ENCODE results near the gene RAB3GAP1. TPM values are rescaled to one million over a fixed set of nuclear protein-coding genes. Genes with fewer than 3 reads are reported as not detected.

Gene RAB3GAP1
- total and polyA plus RNA-seq, 7 donors: 24.5 to 52.7 (median 38.5) TPM

GRCh38 chr2:135154962-135155361 is 102.9 kb downstream of the RAB3GAP1 start:
- Histone ChIP-seq H3K4me3 (no peak overlapping the region), H3K27me3 (ENCODE audit: insufficient read depth in 3 of 3, low read length in 2 of 3) (no peaks in the 10 kb centered on the region), H3K9me3 (no peaks in the 10 kb centered on the region), H3K27ac (no peak overlapping the region), H3K36me3 (ENCODE audit: insufficient read depth in 1 of 2, low read depth in 1 of 2) (peaks cover 11 to 100% of the 10 kb centered on the region in 2 donors), H3K4me1 (no peaks in the 10 kb centered on the region)
- ATAC-seq (no peak), DNase-seq (no peak)
- intact Hi-C loops (cut with DNase I): loop anchor here (10.0 kb wide), 2 partner anchors 590 to 610 kb away; partner anchors contain the start of gene UBXN4 (in 1 of the 2)
- TF ChIP-seq CTCF (IDR thresholded peaks at IDR 0.05): no peak

- Histone ChIP-seq H3K36me3 (ENCODE audit: insufficient read depth in 1 of 2, low read depth in 1 of 2) (peaks cover 0 to 96% of the 10 kb centered on the region in 2 donors), H3K4me3 (no peak overlapping the region), H3K4me1 (no peaks in the 10 kb centered on the region), H3K27ac (no peak overlapping the region), H3K27me3 (ENCODE audit: insufficient read depth in 3 of 3, low read length in 2 of 3) (no peaks in the 10 kb centered on the region), H3K9me3 (no peaks in the 10 kb centered on the region)
- TF ChIP-seq CTCF (IDR thresholded peaks at IDR 0.05): no peak
- ATAC-seq: no peak
- 96 to 97% (median 96%) methylated on average over 3 of the region's 3 CpGs for WGBS, 3 donors
- intact Hi-C loops (cut with DNase I): loop anchor here (10.0 kb wide), 2 partner anchors 587 to 607 kb away; partner anchors contain the start of gene UBXN4 (in 1 of the 2)
- DNase-seq: no peak
These were observed 105.8 kb downstream of the RAB3GAP1 start for GRCh38 chr2:135157856-135158255.

- DNase-seq (no peak), ATAC-seq (no peak)
- no peak overlapping the region for H3K4me3 ChIP-seq
- H3K36me3 ChIP-seq (ENCODE audit: insufficient read depth in 1 of 2, low read depth in 1 of 2): peaks cover 0 to 96% of the 10 kb centered on the region in 2 donors
- TF ChIP-seq CTCF (IDR thresholded peaks at IDR 0.05): no peak
- H3K27ac ChIP-seq: no peak overlapping the region
- H3K4me1 ChIP-seq: no peaks in the 10 kb centered on the region
- no peaks in the 10 kb centered on the region for H3K27me3 ChIP-seq (ENCODE audit: insufficient read depth in 3 of 3, low read length in 2 of 3)
- intact Hi-C loops (cut with DNase I): loop anchor here (10.0 kb wide), 2 partner anchors 586 to 606 kb away; partner anchors contain the start of gene UBXN4 (in 1 of the 2)
- H3K9me3 ChIP-seq: no peaks in the 10 kb centered on the region
- WGBS, 3 donors: 96 to 98% (median 97%) methylated on average over 2 of the region's 2 CpGs
These were observed 107.1 kb downstream of the RAB3GAP1 start for GRCh38 chr2:135159191-135159590.

- Histone ChIP-seq H3K27ac (no peak overlapping the region), H3K4me1 (no peaks in the 10 kb centered on the region), H3K27me3 (ENCODE audit: insufficient read depth in 3 of 3, low read length in 2 of 3) (no peaks in the 10 kb centered on the region), H3K36me3 (ENCODE audit: insufficient read depth in 1 of 2, low read depth in 1 of 2) (peaks cover 0 to 96% of the 10 kb centered on the region in 2 donors), H3K4me3 (no peak overlapping the region), H3K9me3 (no peaks in the 10 kb centered on the region)
- intact Hi-C loops (cut with DNase I): loop anchor here (5.0 to 10.0 kb wide), 2 partner anchors 35 to 472 kb away; no protein-coding TSS in a partner anchor
- DNase-seq (no peak), ATAC-seq (no peak)
- no peak for TF ChIP-seq CTCF (IDR thresholded peaks at IDR 0.05)
- 93 to 99% (median 94%) methylated on average over 5 of the region's 5 CpGs for WGBS, 3 donors
These were observed 110.3 kb downstream of the RAB3GAP1 start for GRCh38 chr2:135162377-135162776.

- intact Hi-C loops (cut with DNase I): loop anchor here (5.0 to 10.0 kb wide), 2 partner anchors 35 to 472 kb away; no protein-coding TSS in a partner anchor
- no peak for TF ChIP-seq CTCF (IDR thresholded peaks at IDR 0.05)
- Histone ChIP-seq H3K36me3 (ENCODE audit: insufficient read depth in 1 of 2, low read depth in 1 of 2) (peaks cover 0 to 96% of the 10 kb centered on the region in 2 donors), H3K27ac (no peak overlapping the region), H3K4me1 (no peaks in the 10 kb centered on the region), H3K9me3 (no peaks in the 10 kb centered on the region), H3K4me3 (no peak overlapping the region), H3K27me3 (ENCODE audit: insufficient read depth in 3 of 3, low read length in 2 of 3) (no peaks in the 10 kb centered on the region)
- ATAC-seq (no peak), DNase-seq (no peak)
- 72 to 75% (median 75%) methylated on average over 4 of the region's 4 CpGs for WGBS, 3 donors
These were observed 110.7 kb downstream of the RAB3GAP1 start for GRCh38 chr2:135162786-135163185.
